ENCODE results near the gene PRKAG2.

Gene PRKAG2

DNA sequence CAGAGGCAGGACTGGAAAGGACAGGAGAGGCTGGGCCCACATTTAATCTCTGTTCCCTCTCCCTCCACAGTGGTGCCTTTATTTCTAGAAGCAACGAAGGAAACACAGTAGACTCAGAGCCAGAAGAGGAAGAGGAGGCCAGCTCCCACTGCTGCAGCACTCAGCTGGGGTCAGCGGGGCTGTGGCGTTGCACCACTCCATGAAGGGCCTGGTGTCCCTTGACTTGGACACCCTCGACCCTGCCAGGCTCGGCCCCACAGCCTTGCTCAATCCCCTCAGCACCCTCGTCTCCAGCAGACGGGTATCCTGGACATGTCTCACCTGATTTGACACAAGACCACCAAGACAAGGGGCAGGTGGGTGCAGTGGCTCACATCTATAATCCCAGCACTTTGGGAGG, 38.8 kb downstream of the PRKAG2 start:
- TF ChIP-seq EZH2phosphoT487 (IDR thresholded peaks at IDR 0.05; ENCODE audit: borderline replicate concordance), result no peak
- TF ChIP-seq, protein P1, sequence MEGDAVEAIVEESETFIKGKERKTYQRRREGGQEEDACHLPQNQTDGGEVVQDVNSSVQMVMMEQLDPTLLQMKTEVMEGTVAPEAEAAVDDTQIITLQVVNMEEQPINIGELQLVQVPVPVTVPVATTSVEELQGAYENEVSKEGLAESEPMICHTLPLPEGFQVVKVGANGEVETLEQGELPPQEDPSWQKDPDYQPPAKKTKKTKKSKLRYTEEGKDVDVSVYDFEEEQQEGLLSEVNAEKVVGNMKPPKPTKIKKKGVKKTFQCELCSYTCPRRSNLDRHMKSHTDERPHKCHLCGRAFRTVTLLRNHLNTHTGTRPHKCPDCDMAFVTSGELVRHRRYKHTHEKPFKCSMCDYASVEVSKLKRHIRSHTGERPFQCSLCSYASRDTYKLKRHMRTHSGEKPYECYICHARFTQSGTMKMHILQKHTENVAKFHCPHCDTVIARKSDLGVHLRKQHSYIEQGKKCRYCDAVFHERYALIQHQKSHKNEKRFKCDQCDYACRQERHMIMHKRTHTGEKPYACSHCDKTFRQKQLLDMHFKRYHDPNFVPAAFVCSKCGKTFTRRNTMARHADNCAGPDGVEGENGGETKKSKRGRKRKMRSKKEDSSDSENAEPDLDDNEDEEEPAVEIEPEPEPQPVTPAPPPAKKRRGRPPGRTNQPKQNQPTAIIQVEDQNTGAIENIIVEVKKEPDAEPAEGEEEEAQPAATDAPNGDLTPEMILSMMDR (conservative IDR thresholded peaks at IDR 0.05; ENCODE audit: low read length), result no peak
- Histone ChIP-seq H3K4me2 (ENCODE audit: low read depth, low read length, poor library complexity, severe bottlenecking) (peak overlapping the region; percentile 88), H3K36me3 (ENCODE audit: insufficient read depth, low read length) (no peaks in the 10 kb centered on the region), H3K9ac (ENCODE audit: low read depth, low read length, poor library complexity, severe bottlenecking) (peak overlapping the region; percentile 62), H3K4me1 (ENCODE audit: insufficient read depth, low read length, poor library complexity, severe bottlenecking) (peaks cover 36% of the 10 kb centered on the region), H2AFZ (ENCODE audit: low read length) (no peak overlapping the region), H3K9me2 (replicated peaks; ENCODE audit: low read depth, low read length) (no peaks in the 10 kb centered on the region), H4K20me1 (ENCODE audit: insufficient read depth, low read length, poor library complexity, severe bottlenecking) (no peaks in the 10 kb centered on the region), H3K9me3 (ENCODE audit: insufficient read depth, low read depth, low read length) (no peaks in the 10 kb centered on the region), H3K79me2 (ENCODE audit: insufficient read depth, low read length) (no peaks in the 10 kb centered on the region), H3K27me3 (ENCODE audit: insufficient read depth, low read length, poor library complexity, severe bottlenecking) (no peaks in the 10 kb centered on the region), H3K4me3 (ENCODE audit: low read length, poor library complexity, severe bottlenecking) (peak overlapping the region; percentile 70), H3F3A (ENCODE audit: low read depth) (peaks cover 18% of the 10 kb centered on the region)

DNA sequence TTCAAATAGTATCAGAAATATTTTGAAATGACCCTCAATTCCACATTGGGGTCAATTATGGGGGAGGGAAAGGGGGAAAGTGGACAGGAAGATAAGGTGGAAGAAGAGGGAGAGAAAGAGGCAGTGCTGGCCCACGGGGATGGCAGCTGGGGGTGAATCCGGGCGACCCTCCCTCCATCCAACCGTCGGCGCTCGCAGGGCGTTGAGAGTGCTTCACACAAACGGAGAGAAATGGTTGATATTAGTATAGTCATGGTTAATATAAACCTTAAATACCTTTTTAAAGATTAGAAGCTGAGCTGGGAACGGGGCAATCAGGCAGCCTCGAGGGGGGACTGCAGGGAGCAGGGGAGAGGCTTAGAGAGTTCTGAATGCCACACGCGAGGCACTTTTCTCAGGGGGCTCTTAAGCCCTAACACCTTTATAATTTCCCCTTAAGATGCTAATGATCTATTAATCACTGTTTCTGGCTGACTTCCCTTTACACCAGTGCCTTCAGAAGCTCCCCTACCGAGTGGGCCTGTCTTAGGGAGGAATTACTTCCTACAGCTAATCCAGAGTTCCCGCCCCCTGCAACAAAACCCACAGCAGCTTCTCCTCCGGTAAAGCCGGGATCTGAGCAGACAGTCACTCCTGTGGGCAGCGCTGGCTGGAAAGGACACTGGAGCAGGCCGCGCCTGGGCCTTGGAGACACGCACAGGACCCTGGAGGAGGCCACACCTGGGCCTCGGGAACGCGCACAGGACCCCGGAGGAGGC, 39.5 kb downstream of the PRKAG2 start:
- Histone ChIP-seq H3K27me3 (ENCODE audit: insufficient read depth, low read length, poor library complexity, severe bottlenecking) (no peaks in the 10 kb centered on the region), H3K9ac (ENCODE audit: low read depth, low read length, poor library complexity, severe bottlenecking) (peak overlapping the region; percentile 62), H4K20me1 (ENCODE audit: insufficient read depth, low read length, poor library complexity, severe bottlenecking) (no peaks in the 10 kb centered on the region), H2AFZ (ENCODE audit: low read length) (no peak overlapping the region), H3K9me3 (ENCODE audit: insufficient read depth, low read depth, low read length) (no peaks in the 10 kb centered on the region), H3K9me2 (replicated peaks; ENCODE audit: low read depth, low read length) (no peaks in the 10 kb centered on the region), H3K4me2 (ENCODE audit: low read depth, low read length, poor library complexity, severe bottlenecking) (peak overlapping the region; percentile 88), H3K79me2 (ENCODE audit: insufficient read depth, low read length) (no peaks in the 10 kb centered on the region), H3K36me3 (ENCODE audit: insufficient read depth, low read length) (no peaks in the 10 kb centered on the region), H3K4me1 (ENCODE audit: insufficient read depth, low read length, poor library complexity, severe bottlenecking) (peaks cover 36% of the 10 kb centered on the region), H3K4me3 (ENCODE audit: low read length, poor library complexity, severe bottlenecking) (peak overlapping the region; percentile 70), H3F3A (ENCODE audit: low read depth) (peaks cover 18% of the 10 kb centered on the region)
- TF ChIP-seq EZH2phosphoT487 (IDR thresholded peaks at IDR 0.05; ENCODE audit: borderline replicate concordance), result no peak
- TF ChIP-seq, protein P1 (conservative IDR thresholded peaks at IDR 0.05; ENCODE audit: low read length), result no peak

DNA sequence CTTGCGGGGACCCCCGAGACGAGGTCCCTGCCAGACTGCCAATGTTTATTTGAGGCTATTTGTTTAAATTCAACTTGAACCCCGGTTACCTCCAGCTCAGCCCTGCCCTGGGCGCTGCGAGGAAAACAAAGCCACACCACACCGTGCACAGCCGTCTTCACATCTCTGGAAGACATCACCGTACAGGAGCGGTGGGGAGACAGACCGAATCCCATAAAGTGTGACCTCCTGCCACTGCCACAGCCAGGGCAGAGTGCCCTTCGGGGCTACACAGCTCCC, 40.0 kb downstream of the PRKAG2 start:
- no peak overlapping the region for H3K4me3 ChIP-seq (ENCODE audit: low read length, poor library complexity, severe bottlenecking)
- H3F3A ChIP-seq (ENCODE audit: low read depth), result peaks cover 18% of the 10 kb centered on the region
- H3K36me3 ChIP-seq (ENCODE audit: insufficient read depth, low read length), result no peaks in the 10 kb centered on the region
- H3K27me3 ChIP-seq (ENCODE audit: insufficient read depth, low read length, poor library complexity, severe bottlenecking), result no peaks in the 10 kb centered on the region
- H4K20me1 ChIP-seq (ENCODE audit: insufficient read depth, low read length, poor library complexity, severe bottlenecking), result no peaks in the 10 kb centered on the region
- H3K4me1 ChIP-seq (ENCODE audit: insufficient read depth, low read length, poor library complexity, severe bottlenecking), result peaks cover 36% of the 10 kb centered on the region
- H3K9me3 ChIP-seq (ENCODE audit: insufficient read depth, low read depth, low read length), result no peaks in the 10 kb centered on the region
- no peak overlapping the region for H2AFZ ChIP-seq (ENCODE audit: low read length)
- H3K9me2 ChIP-seq (replicated peaks; ENCODE audit: low read depth, low read length), result no peaks in the 10 kb centered on the region
- H3K79me2 ChIP-seq (ENCODE audit: insufficient read depth, low read length), result no peaks in the 10 kb centered on the region
- no peak overlapping the region for H3K9ac ChIP-seq (ENCODE audit: low read depth, low read length, poor library complexity, severe bottlenecking)
- no peak overlapping the region for H3K4me2 ChIP-seq (ENCODE audit: low read depth, low read length, poor library complexity, severe bottlenecking)
- TF ChIP-seq, protein P1 (conservative IDR thresholded peaks at IDR 0.05; ENCODE audit: low read length), result no peak
- no peak for TF ChIP-seq EZH2phosphoT487 (IDR thresholded peaks at IDR 0.05; ENCODE audit: borderline replicate concordance)
